ENCODE measurements around the gene DCST1. TPM values are rescaled to one million over a fixed set of nuclear protein-coding genes. Genes with fewer than 3 reads are reported as not detected.

DCST1 gene
- total and polyA plus RNA-seq, 2 of the 8 experiments (the other 6 are each of a cell fraction or from before 2014, with no cell fraction given): not detected

- H3K23me2 ChIP-seq (ENCODE audit: low read depth, low read length): no peaks in the 10 kb centered on the region
- no peak overlapping the region for H2BK5ac ChIP-seq (ENCODE audit: low read depth, low read length)
- H2BK120ac ChIP-seq (replicated peaks; ENCODE audit: low read depth, low read length): no peak overlapping the region
- H3K18ac ChIP-seq (ENCODE audit: extremely low read depth, low read length): no peak overlapping the region
- no peak for DNase-seq (ENCODE audit: low read depth in 1 of 2, low spot score in 2 of 2)
- H2AK5ac ChIP-seq (ENCODE audit: low read depth, low read length): no peak overlapping the region
- H3K36me3 ChIP-seq (ENCODE audit: control insufficient read depth in 2 of 4, insufficient read depth in 4 of 4, low read length in 3 of 4): no peaks in the 10 kb centered on the region
- no peak overlapping the region for H3K4me2 ChIP-seq (ENCODE audit: insufficient read depth in 1 of 2, low read depth in 2 of 2, low read length in 2 of 2)
- ChIA-PET POLR2A (ENCODE audit: partially characterized antibody) (interaction anchor here (8.8 kb wide), 1 partner anchor 14 kb away, joined by 60 read pairs; no protein-coding TSS in a partner anchor), CTCF (ENCODE audit: partially characterized antibody) (interaction anchor here (0.7 to 9.5 kb wide), 7 partner anchors 10 to 26 kb away, joined by 3 to 76 read pairs (median 11); no protein-coding TSS in a partner anchor)
- H3K79me1 ChIP-seq (ENCODE audit: low read depth, low read length): no peaks in the 10 kb centered on the region
- H2BK15ac ChIP-seq (ENCODE audit: low read length): no peak overlapping the region
- no peak overlapping the region for H3K23ac ChIP-seq (ENCODE audit: insufficient read length)
- no peaks in the 10 kb centered on the region for H4K20me1 ChIP-seq (replicated peaks in 1 of 2; ENCODE audit: control insufficient read depth in 1 of 2, insufficient read depth in 2 of 2, low read length in 2 of 2)
- no peak overlapping the region for H2AFZ ChIP-seq (ENCODE audit: low read length)
- H3K27ac ChIP-seq (ENCODE audit: low read depth, low read length): no peak overlapping the region
- H3K9me3 ChIP-seq (ENCODE audit: insufficient read depth in 2 of 2, low read depth in 1 of 2, low read length in 1 of 2): no peaks in the 10 kb centered on the region
- H3K27me3 ChIP-seq (replicated peaks in 1 of 4; ENCODE audit: control insufficient read depth in 3 of 4, extremely low read depth in 1 of 4, insufficient read depth in 3 of 4, low read length in 3 of 4): peaks cover 0 to 2% (median 0%) of the 10 kb centered on the region in 4 experiments; a peak in 2 of 7 replicates
- 85% methylated on average over 20 of the region's 20 CpGs; no CpG with 5 or more reads in 1 of the 2 experiments for WGBS, 2 experiments (ENCODE audit: extremely low coverage in 1 of 2, insufficient coverage in 1 of 2, insufficient read length in 1 of 2, insufficient replicate concordance in 2 of 2, low coverage in 1 of 2, low lambda C conversion rate in 2 of 2, missing lambda C conversion rate in 1 of 2)
- H3K56ac ChIP-seq (replicated peaks; ENCODE audit: insufficient read length, low read depth, low read length): no peak overlapping the region
- no peak overlapping the region for H4K8ac ChIP-seq (ENCODE audit: extremely low read depth, insufficient read depth, low read length)
- no peaks in the 10 kb centered on the region; a peak in 1 of 7 replicates for H3K4me1 ChIP-seq (replicated peaks in 1 of 4; ENCODE audit: control insufficient read depth in 3 of 4, insufficient read depth in 4 of 4, low read length in 3 of 4)
- H3K9ac ChIP-seq (replicated peaks in 1 of 4; ENCODE audit: extremely low read depth in 1 of 4, low read depth in 3 of 4, low read length in 3 of 4): no peak overlapping the region
- H3K4me3 ChIP-seq (ENCODE audit: extremely low read depth in 1 of 4, insufficient read depth in 2 of 4, low read depth in 3 of 4, low read length in 4 of 4): no peak overlapping the region
- no peak overlapping the region for H2BK20ac ChIP-seq (ENCODE audit: low read length)
- H3K14ac ChIP-seq (ENCODE audit: insufficient read length): no peak overlapping the region
- H4K91ac ChIP-seq (replicated peaks; ENCODE audit: insufficient read length, low read length): no peak overlapping the region
- no peak overlapping the region for H3K4ac ChIP-seq (replicated peaks; ENCODE audit: insufficient read length, low read depth, low read length)
- H4K5ac ChIP-seq (ENCODE audit: insufficient read length, low read depth, low read length): no peak overlapping the region
- H3K79me2 ChIP-seq (ENCODE audit: control insufficient read depth in 1 of 2, insufficient read depth in 2 of 2, low read length in 2 of 2): no peaks in the 10 kb centered on the region
- no peak for FAIRE-seq
- H2BK12ac ChIP-seq (ENCODE audit: low read depth, low read length): no peak overlapping the region
- TF ChIP-seq CHD1 (IDR thresholded peaks at IDR 0.05; ENCODE audit: low read depth, low read length) (no peak), GTF2F1 (IDR thresholded peaks at IDR 0.05; ENCODE audit: borderline replicate concordance, low read depth, low read length) (no peak), ZNF274 (IDR thresholded peaks at IDR 0.05; ENCODE audit: borderline replicate concordance, extremely low read depth, low read length) (no peak), POU5F1 (IDR thresholded peaks at IDR 0.05; ENCODE audit: low read depth, low read length) (no peak), POLR2A (IDR thresholded peaks at IDR 0.05; ENCODE audit: control extremely low read depth in 1 of 2, low read depth in 2 of 2, low read length in 2 of 2) (no peak), CTBP2 (IDR thresholded peaks at IDR 0.05; ENCODE audit: borderline replicate concordance, insufficient read depth, insufficient read length, low read length) (no peak), BACH1 (IDR thresholded peaks at IDR 0.05; ENCODE audit: low read length) (no peak), SIRT6 (IDR thresholded peaks at IDR 0.05; ENCODE audit: low read length) (no peak), KDM4A (IDR thresholded peaks at IDR 0.05; ENCODE audit: low read depth, low read length, severe bottlenecking) (no peak), SP1 (IDR thresholded peaks at IDR 0.05; ENCODE audit: low read depth, low read length) (no peak), TEAD4 (IDR thresholded peaks at IDR 0.05; ENCODE audit: low read depth, low read length) (no peak)
Observed at GRCh38 chr1:155034318-155035208, 939 bp downstream of the DCST1 start.
